Measurements from ENCODE around the gene DUSP7.

DUSP7 gene

DNA sequence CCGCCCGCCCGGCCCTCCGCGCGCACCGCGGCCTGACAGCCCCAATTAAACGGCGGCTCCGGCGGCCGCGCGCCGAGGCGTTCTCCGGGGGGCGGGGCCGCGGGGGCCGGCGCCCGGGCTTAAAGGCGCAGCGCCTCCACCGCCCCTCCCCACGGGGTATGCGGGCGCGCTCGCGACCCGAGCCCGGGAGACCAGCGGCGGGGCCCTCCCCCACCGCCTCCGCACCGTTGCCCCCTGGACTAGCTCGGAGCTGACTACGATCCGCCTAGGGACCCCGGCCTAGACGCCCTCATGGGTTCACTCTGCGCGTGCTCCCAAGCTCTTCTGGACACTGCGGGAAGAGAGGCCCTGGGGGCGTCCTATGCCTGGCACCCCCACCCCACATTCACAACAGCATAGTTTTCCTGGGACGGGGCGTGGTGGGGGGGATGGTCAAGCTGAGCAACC is at the start of gene DUSP7:
Gene DUSP7 (minus strand): TSS at position 51 of the 447 bp plus-strand sequence. CDS start 205 bp downstream, outside the sequence.
- peak; percentile 61 for DNase-seq

- DNase-seq: no peak
Observed at GRCh38 chr3:52104684-52105640, 48.6 kb upstream of the DUSP7 start.

DNA sequence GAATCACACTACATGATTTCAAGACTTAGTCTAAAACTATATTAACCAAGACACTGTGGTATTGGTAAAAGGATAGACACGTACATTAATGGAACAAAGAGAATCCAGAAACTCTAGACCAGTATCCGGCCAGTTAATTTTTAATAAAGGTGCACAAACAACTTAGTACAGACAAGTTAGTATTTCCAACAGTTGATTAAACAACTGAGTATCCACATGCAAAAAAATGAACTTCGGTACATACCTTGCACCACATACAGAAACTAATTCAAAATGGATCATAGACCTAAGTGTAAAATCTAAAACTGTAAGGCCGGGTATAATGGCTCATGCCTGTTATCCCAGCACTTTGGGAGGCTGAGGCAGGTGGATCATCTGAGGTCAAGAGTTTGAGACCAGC is 46.6 kb upstream of the DUSP7 start:
- DNase-seq: no peak

DNA sequence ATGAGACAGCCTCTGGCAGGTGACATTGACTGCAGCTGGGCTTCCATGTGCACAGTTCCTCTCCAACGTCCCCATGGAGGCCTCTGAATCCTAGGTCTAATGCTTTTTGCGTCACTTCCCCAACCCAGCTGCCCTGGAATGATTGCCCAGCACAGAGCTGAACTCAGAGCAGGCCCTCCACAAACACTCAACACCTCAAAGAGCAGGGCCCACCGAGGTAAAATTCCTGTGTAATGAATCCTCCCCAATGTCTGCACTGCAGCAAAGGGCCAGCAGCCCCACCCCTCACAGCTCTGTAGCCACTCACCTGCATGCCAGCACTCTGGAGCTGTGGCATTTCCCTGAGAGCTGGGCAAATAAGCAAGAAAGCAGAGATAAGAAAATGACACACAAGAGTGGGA is 42.6 kb upstream of the DUSP7 start:
- DNase-seq: no peak

DNA sequence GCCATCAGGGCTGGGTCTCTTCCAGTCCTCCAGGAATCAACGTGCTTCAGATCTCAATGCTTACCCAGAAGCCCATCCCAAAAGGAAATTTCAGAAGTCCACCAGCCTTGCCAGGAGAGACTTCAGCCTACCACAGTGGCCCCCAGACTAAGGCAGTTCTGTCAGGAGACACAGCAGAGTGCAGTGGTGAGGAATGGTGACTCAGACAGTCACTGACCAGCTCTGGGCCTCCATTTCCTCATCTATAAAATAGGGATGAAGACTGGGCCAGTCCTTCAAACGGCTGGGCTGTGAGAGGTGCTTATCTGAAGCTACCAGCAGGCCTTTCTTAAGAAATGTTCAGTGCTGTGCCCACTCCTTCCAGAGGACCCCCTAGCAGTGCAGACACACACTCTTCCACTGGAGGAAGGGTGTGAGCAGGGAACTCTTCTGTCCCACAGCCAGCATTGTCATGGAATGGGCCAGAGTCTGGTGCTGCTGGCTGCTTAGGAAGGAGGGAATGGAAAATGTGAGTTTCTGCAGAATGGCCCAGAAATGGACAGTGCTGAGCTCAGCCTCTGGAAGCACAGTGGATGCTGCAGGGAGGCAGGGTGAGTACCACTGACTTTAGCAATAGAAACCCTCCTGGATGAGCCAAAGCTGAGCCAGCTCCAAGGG is 41.6 kb upstream of the DUSP7 start:
- peak; percentile 42 for DNase-seq

DNA sequence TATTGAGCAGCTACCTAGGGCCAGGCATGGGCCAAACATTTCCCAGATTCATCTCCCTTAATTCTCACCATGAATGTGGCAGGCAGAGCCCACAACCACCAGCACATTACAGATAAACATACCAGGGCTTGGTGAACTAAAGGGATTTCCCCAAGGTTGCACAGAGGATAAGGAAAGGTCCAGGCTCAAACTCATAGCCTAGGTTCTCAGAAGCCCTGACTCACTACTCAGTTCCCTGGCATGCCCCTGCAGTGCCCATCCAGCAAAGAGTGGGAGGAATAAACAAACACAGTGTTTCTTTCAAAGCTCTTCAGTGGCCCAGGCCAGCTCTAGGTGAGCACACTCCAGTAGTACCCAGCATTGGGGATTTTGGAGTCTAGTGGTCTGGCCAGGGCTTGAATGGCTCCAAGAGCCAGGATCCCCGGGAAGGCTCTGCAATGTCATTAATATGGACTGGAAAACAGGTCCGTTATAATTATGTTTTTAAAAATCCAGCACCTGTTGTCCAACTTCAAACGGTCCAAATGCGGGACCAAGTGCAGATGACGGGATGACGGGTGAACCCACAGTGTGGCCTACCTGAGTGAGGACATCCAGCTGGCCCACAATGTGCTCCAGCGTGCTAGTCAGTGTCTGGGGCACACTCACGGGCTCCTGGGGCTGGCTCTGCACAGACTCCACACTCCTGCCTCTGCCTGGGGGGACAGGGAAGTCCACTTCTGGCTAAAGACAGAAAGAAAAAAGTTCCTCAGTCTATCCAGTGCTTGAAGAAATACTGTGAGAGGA is 39.8 kb upstream of the DUSP7 start:
- no peak for DNase-seq

- DNase-seq: no peak
Observed at GRCh38 chr3:52094571-52095485, 38.5 kb upstream of the DUSP7 start.

- DNase-seq: no peak
Observed at GRCh38 chr3:52093756-52094545, 37.6 kb upstream of the DUSP7 start.

GRCh38 chr3:52092891-52093290 is 36.5 kb upstream of the DUSP7 start:
- DNase-seq: no peak

- DNase-seq: no peak
Observed at GRCh38 chr3:52092271-52092660, 35.9 kb upstream of the DUSP7 start.

DNA sequence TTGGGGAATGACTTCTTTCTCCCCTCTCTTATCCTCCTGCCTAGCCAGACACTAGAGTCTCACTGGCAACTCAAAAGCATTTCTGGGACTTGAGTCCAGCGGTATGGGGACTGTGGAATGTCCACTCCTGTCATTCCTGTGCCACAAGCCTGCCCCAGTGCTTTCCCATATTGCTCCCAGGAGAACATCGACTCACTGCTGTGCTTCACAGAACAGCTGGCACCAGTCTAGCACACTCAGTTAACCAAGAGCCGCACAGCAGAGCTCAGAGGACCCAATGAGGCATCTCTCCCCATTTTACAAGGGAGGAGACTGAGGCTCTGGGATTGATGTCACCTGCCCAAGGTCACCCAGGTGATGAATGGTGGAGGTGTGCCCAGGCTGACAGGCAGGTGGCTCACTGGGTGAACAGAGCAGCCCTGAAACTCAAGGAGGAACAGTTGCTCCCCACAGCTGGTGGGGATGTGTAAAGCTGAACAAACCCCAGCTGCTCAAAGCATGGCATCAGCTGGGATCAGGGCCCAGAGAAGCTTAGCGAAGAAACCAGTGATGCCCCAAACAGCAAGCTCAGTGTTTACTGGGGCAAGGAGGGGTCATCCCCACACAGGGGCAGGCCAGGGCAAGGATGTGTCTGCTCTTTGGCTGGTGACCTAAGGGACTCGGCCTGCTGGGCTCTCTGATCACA is 35.4 kb upstream of the DUSP7 start:
- no peak for DNase-seq

- no peak for DNase-seq
Observed at GRCh38 chr3:52090933-52091468, 34.6 kb upstream of the DUSP7 start.

DNA sequence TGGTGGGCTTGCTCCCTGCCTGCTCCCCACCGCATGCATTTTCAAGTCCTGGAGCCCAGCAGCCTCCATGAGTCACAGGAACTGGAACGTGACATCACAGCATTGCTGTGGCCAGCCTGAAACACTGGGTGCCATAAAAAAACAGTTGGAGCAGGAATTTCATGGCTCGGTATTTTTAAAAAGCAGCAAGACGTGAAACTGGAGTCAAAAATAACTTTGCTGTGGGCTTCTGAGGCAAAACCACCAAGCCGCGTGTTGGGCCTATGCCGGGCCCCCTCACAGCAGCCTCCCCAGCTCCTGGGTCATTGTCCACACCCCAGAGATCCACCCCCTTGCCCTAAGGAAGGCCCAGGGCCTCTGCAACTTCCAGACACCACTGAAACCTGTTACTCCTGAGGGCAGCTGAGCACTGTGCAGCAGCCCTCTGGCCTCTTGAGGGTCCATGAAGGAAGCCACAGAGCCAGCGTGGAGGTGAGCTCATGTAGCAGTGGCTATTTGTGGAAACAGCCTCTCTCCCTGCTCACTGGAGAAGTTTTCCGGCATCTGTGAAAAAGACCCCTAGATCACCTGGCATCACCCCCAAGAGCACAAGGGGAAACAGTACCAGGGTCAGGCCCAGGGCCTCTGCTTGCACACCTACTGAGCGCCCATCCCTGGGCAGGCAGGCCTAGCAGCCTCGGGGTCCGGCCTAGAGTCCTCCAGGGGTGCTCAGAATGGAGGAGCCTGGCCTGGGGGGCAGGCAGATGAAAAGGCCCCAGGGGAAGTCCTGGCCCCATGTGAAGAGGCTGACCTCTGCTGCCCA is 34.0 kb upstream of the DUSP7 start:
- peak; percentile 22 for DNase-seq

DNA sequence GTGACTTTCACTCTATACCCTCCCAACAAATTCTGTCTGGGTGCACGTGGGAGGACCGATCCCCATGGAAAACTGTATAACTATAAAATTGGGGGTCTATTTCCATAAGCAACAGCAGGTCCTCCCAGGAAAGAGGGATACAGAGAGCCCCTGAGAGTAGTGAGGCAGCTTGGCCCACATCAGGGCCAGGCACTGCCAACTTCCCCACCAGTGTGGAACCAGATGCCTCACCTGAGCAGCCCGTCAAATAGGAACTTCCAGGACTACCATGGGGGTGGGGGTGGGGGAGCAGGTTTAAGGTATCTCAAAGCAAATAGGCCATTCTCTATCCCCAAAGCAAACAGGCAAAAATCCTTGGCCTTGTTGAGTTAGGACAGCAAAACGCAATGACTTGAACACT is 33.3 kb upstream of the DUSP7 start:
- DNase-seq: no peak

- peak; percentile 90 for DNase-seq
Observed at GRCh38 chr3:52088445-52089367, 32.3 kb upstream of the DUSP7 start.

GRCh38 chr3:52087731-52088130 is 31.4 kb upstream of the DUSP7 start:
- DNase-seq: no peak

DNA sequence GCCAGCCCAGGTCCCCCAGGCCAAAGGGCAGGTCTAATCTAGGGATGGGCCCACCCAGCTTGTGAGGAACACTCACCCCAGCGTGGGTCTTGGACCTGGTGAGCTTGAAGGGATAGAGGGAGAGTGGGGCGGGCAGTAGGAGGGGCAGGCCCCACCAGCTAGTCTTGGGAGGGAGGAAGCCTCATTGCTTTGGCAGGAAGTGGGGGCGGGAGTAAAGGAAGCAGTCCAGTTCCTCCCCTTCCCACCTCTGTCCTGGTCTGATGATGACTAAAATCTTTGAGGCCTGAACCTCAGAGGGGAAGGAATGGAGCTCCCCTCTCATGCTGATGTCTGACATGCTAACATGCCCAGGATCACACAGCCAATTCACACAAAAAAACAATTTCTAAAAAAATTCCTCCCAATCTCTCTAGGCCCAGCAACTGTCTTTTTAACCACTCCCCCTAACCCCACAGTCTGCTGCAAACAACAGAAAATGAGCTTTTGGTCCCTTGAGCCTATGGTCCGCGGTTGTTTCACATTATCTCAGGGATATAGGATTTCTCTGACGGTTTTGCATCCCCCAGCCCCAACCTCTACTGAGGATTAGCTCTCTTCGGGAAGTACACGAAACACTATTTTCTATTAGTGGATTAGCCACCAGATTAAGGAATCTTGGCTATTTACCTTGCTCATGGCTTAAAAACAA is 30.7 kb upstream of the DUSP7 start:
- peak; percentile 75 for DNase-seq

- no peak for DNase-seq
Observed at GRCh38 chr3:52086461-52086860, 30.1 kb upstream of the DUSP7 start.

All from inflammatory macrophage treated with lipopolysaccharide for 4 hours (primary cell).